GM12878 (cell line): ENCODE data around the gene CMSS1.

Source experiments
- CREB1 ChIP-seq: IDR thresholded peaks from 2 replicates; pipeline ENCODE4 v1.6.1; 2012; ENCODE audit warnings: low read depth, mild to moderate bottlenecking, inconsistent platforms
- FOXM1 ChIP-seq: IDR thresholded peaks from 2 replicates; pipeline ENCODE4 v1.6.1; 2012; ENCODE audit warnings: low read depth, mild to moderate bottlenecking, inconsistent platforms, low read length, moderate library complexity
- POLR2A ChIP-seq: IDR thresholded peaks from 2 replicates; pipeline ENCODE4 v1.6.1; 2011; ENCODE audit warnings: low read depth, mild to moderate bottlenecking, low read length
- POLR2AphosphoS5 ChIP-seq: IDR thresholded peaks from 2 replicates; pipeline ENCODE4 v1.6.1; 2011; ENCODE audit warnings: mild to moderate bottlenecking, low read length, inconsistent platforms
- SP1 ChIP-seq: IDR thresholded peaks from one replicate; pipeline ENCODE4 v1.6.1; 2011; ENCODE audit warnings: low read depth, low read length
- SREBF2 ChIP-seq: IDR thresholded peaks from 2 replicates; pipeline ENCODE4 v1.6.1; 2012; ENCODE audit warnings: mild to moderate bottlenecking, low read length
- TCF7 ChIP-seq: IDR thresholded peaks from 2 replicates; pipeline ENCODE4 v1.6.1; 2014; ENCODE audit warnings: antibody characterized with exemption, borderline replicate concordance
- USF1 ChIP-seq: IDR thresholded peaks from 2 replicates; pipeline ENCODE4 v1.6.1; 2011; ENCODE audit warnings: borderline replicate concordance, low read depth, mild to moderate bottlenecking, moderate library complexity, mixed read lengths, low read length; ENCODE audit not compliant: insufficient read depth; ENCODE audit errors: extremely low read length
- ZBTB33 ChIP-seq: fragments of 450-650 bp; IDR thresholded peaks from 2 replicates; pipeline ENCODE4 v1.6.1; 2017; ENCODE audit warnings: mild to moderate bottlenecking
- ZNF217 ChIP-seq: fragments of 450-650 bp; IDR thresholded peaks from 2 replicates; pipeline ENCODE4 v1.6.1; 2017; ENCODE audit warnings: antibody characterized with exemption, mild to moderate bottlenecking

GRCh38 chr3:100089812-100090668 is 272.4 kb downstream of the CMSS1 start:
- no peak for TF ChIP-seq ZBTB33
- TF ChIP-seq USF1: no peak
- TF ChIP-seq POLR2AphosphoS5: no peak
- no peak for TF ChIP-seq POLR2A
- TF ChIP-seq SP1: no peak
- TF ChIP-seq CREB1: no peak
- TF ChIP-seq FOXM1: no peak
- no peak for TF ChIP-seq TCF7
- TF ChIP-seq SREBF2: no peak
- TF ChIP-seq ZNF217: no peak
